Measurements from ENCODE around the gene ERBB4. TPM values are rescaled to one million over a fixed set of nuclear protein-coding genes. Genes with fewer than 3 reads are reported as not detected.

Gene ERBB4
- total RNA-seq, 1 experiment from 2014 or later = 0.15 TPM

- Histone ChIP-seq H3K36me3 (ENCODE audit: control insufficient read depth, insufficient read depth, low read length) (no peaks in the 10 kb centered on the region), H3K9me3 (ENCODE audit: control insufficient read depth, insufficient read depth, low read depth, low read length) (no peaks in the 10 kb centered on the region), H3K27me3 (ENCODE audit: control insufficient read depth, insufficient read depth, low read length) (no peaks in the 10 kb centered on the region), H3K4me1 (ENCODE audit: control insufficient read depth, insufficient read depth, low read length) (no peaks in the 10 kb centered on the region), H3K27ac (ENCODE audit: low read length) (no peak overlapping the region), H3K4me3 (ENCODE audit: low read depth in 2 of 2, low read length in 2 of 2) (no peak overlapping the region)
- POLR2A ChIA-PET = no interaction called here
- intact Hi-C loops (cut with micrococcal nuclease; ENCODE audit: unreplicated experiment) = no loop called here
- in situ Hi-C loops (cut with HindIII; ENCODE audit: low pct_unique_long_range_greater_than_20kb, low sequenced_read_pairs) = no loop called here
- ATAC-seq (no peak), DNase-seq (ENCODE audit: low read depth, low spot score) (no peak)
- CTCF ChIA-PET = no interaction called here
- BruUV-seq (replicated peaks) = no TSS peak
- TF ChIP-seq CTCF (IDR thresholded peaks at IDR 0.05) (no peak), POLR2AphosphoS5 (IDR thresholded peaks at IDR 0.05; ENCODE audit: low read depth, low read length) (no peak), TCF7L2 (IDR thresholded peaks at IDR 0.05; ENCODE audit: low read depth, low read length) (no peak)
- TF ChIP-seq, protein P1, sequence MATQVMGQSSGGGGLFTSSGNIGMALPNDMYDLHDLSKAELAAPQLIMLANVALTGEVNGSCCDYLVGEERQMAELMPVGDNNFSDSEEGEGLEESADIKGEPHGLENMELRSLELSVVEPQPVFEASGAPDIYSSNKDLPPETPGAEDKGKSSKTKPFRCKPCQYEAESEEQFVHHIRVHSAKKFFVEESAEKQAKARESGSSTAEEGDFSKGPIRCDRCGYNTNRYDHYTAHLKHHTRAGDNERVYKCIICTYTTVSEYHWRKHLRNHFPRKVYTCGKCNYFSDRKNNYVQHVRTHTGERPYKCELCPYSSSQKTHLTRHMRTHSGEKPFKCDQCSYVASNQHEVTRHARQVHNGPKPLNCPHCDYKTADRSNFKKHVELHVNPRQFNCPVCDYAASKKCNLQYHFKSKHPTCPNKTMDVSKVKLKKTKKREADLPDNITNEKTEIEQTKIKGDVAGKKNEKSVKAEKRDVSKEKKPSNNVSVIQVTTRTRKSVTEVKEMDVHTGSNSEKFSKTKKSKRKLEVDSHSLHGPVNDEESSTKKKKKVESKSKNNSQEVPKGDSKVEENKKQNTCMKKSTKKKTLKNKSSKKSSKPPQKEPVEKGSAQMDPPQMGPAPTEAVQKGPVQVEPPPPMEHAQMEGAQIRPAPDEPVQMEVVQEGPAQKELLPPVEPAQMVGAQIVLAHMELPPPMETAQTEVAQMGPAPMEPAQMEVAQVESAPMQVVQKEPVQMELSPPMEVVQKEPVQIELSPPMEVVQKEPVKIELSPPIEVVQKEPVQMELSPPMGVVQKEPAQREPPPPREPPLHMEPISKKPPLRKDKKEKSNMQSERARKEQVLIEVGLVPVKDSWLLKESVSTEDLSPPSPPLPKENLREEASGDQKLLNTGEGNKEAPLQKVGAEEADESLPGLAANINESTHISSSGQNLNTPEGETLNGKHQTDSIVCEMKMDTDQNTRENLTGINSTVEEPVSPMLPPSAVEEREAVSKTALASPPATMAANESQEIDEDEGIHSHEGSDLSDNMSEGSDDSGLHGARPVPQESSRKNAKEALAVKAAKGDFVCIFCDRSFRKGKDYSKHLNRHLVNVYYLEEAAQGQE (IDR thresholded peaks at IDR 0.05; ENCODE audit: insufficient read depth in 1 of 2, low read depth in 2 of 2, low read length in 1 of 2) = no peak
Measured at GRCh38 chr2:212173331-212173730, 365.3 kb downstream of the ERBB4 start.

GRCh38 chr2:212170382-212170781 is 368.2 kb downstream of the ERBB4 start:
- no TSS peak for BruUV-seq (replicated peaks)
- POLR2A ChIA-PET = no interaction called here
- ATAC-seq = no peak
- TF ChIP-seq TCF7L2 (IDR thresholded peaks at IDR 0.05; ENCODE audit: low read depth, low read length) = no peak
- no peak for TF ChIP-seq CTCF (IDR thresholded peaks at IDR 0.05)
- no peak for TF ChIP-seq POLR2AphosphoS5 (IDR thresholded peaks at IDR 0.05; ENCODE audit: low read depth, low read length)
- TF ChIP-seq, protein P1 (IDR thresholded peaks at IDR 0.05; ENCODE audit: insufficient read depth in 1 of 2, low read depth in 2 of 2, low read length in 1 of 2) = no peak
- TF ChIP-seq SIN3A (IDR thresholded peaks at IDR 0.05; ENCODE audit: borderline replicate concordance, insufficient read depth, low read depth, low read length) = no peak
- no peaks in the 10 kb centered on the region for H3K4me1 ChIP-seq (ENCODE audit: control insufficient read depth, insufficient read depth, low read length)
- H3K9me3 ChIP-seq (ENCODE audit: control insufficient read depth, insufficient read depth, low read depth, low read length) = no peaks in the 10 kb centered on the region
- H3K27me3 ChIP-seq (ENCODE audit: control insufficient read depth, insufficient read depth, low read length) = no peaks in the 10 kb centered on the region
- intact Hi-C loops (cut with micrococcal nuclease; ENCODE audit: unreplicated experiment) (no loop called here), in situ Hi-C loops (cut with HindIII; ENCODE audit: low pct_unique_long_range_greater_than_20kb, low sequenced_read_pairs) (no loop called here)
- no peak overlapping the region for H3K4me3 ChIP-seq (ENCODE audit: low read depth in 2 of 2, low read length in 2 of 2)
- no peak overlapping the region for H3K27ac ChIP-seq (ENCODE audit: low read length)
- no peak for DNase-seq (ENCODE audit: low read depth, low spot score)
- CTCF ChIA-PET = interaction anchor here (0.5 kb wide), 1 partner anchor 521 kb away, joined by 3 read pairs; no protein-coding TSS in a partner anchor
- no peaks in the 10 kb centered on the region for H3K36me3 ChIP-seq (ENCODE audit: control insufficient read depth, insufficient read depth, low read length)
